A549 (cell line): ENCODE measurements around the gene ABCC3. TPM values are rescaled to one million over a fixed set of nuclear protein-coding genes. Genes with fewer than 3 reads are reported as not detected.

Experiments
- ATAC-seq, 2 experiments: fragments of 200-7000 bp in 1 of 2; fragments of >200 bp in 1 of 2; cut with Nextera tagmentation in 1 of 2; cut with Tn5 transposase in 1 of 2; 3 replicates each; pipeline versions ENCODE4 v1.8.0 to v1.9.1; 2018 to 2020; ENCODE audit warnings: mild to moderate bottlenecking in 1 of 2, moderate library complexity in 1 of 2
- CTCF ChIA-PET: fragments of 300-600 bp; sonication (Branson Sonifier 250); formaldehyde crosslinking; extraction: SDS; loops from one replicate; lab custom pipeline; 2021; ENCODE audit warnings: antibody characterized with exemption, inconsistent platforms; lab: Yijun Ruan, JAX
- POLR2A ChIA-PET: fragments of 350-600 bp; formaldehyde crosslinking; extraction: SDS; loops from one replicate; lab custom pipeline; 2021; ENCODE audit warnings: antibody characterized with exemption, inconsistent platforms; lab: Yijun Ruan, JAX
- DNase-seq, 2 experiments: peaks; one replicate each; pipeline versions ENCODE4 v3.0.0 to v3.0.0-alpha.2; 2011 to 2016; ENCODE audit warnings: low read depth in 1 of 2, low spot score in 1 of 2
- FAIRE-seq: peaks from 2 replicates; lab custom pipeline; 2011; peaks lifted over from hg19 to GRCh38; lab: Jason Lieb, UNC
- H3K27ac ChIP-seq, 2 experiments: fragments of >200 bp; sonication (Bioruptor Twin); formaldehyde crosslinking; 3 replicates each; pipeline ENCODE4 v1.5.1; 2016 to 2017
- H3K4me1 ChIP-seq: fragments of >200 bp; sonication (Bioruptor Twin); formaldehyde crosslinking; 3 replicates; pipeline ENCODE4 v1.6.1; 2016
- H3K4me2 ChIP-seq: fragments of >200 bp; sonication (Bioruptor Twin); formaldehyde crosslinking; 3 replicates; pipeline ENCODE4 v1.6.1; 2016
- H3K4me3 ChIP-seq: fragments of >200 bp; sonication (Bioruptor Twin); formaldehyde crosslinking; 3 replicates; pipeline ENCODE4 v1.5.1; 2016
- H3K9me3 ChIP-seq: fragments of >200 bp; sonication (Bioruptor Twin); formaldehyde crosslinking; 3 replicates; pipeline ENCODE4 v1.6.1; 2016
- BHLHE40 ChIP-seq: IDR thresholded peaks from 2 replicates; pipeline ENCODE4 v1.6.1; 2012; ENCODE audit warnings: low read depth, low read length, inconsistent platforms
- CBX8 ChIP-seq: fragments of 200-600 bp; sonication (generic); IDR thresholded peaks from 2 replicates; pipeline ENCODE4 v1.6.1; 2016
- CTCF ChIP-seq: fragments of >200 bp; sonication (Bioruptor Twin); formaldehyde crosslinking; IDR thresholded peaks from 3 replicates; pipeline ENCODE4 v1.5.1; 2016
- EHF ChIP-seq: fragments of 250-450 bp; sonication (Bioruptor Pico); IDR thresholded peaks from 2 replicates; pipeline ENCODE4 v1.5.0; 2020; ENCODE audit warnings: mild to moderate bottlenecking
- EP300 ChIP-seq, 2 experiments: fragments of >200 bp; sonication (Bioruptor Twin); formaldehyde crosslinking; IDR thresholded peaks; 2 replicates in 1 of 2; 3 replicates in 1 of 2; pipeline ENCODE4 v1.6.1; 2016 to 2017
- GATA3 ChIP-seq: IDR thresholded peaks from 2 replicates; pipeline ENCODE4 v1.6.1; 2012; ENCODE audit warnings: borderline replicate concordance
- HEYL ChIP-seq: fragments of 250-450 bp; sonication (Bioruptor Pico); IDR thresholded peaks from 2 replicates; pipeline ENCODE4 v1.8.0; 2021; ENCODE audit warnings: mild to moderate bottlenecking, moderate library complexity
- JUN ChIP-seq, 2 experiments: fragments of >200 bp; sonication (Bioruptor Twin); formaldehyde crosslinking; IDR thresholded peaks; 2 replicates in 1 of 2; 3 replicates in 1 of 2; pipeline ENCODE4 v1.6.1; 2016 to 2017
- KDM5A ChIP-seq: fragments of 200-600 bp; sonication (generic); IDR thresholded peaks from 2 replicates; pipeline ENCODE4 v1.6.1; 2016; ENCODE audit warnings: antibody characterized with exemption, mild to moderate bottlenecking
- MAX ChIP-seq: IDR thresholded peaks from 2 replicates; pipeline ENCODE4 v1.6.1; 2012
- MAZ ChIP-seq: fragments of 150-350 bp; IDR thresholded peaks from 2 replicates; pipeline ENCODE4 v1.6.1; 2014; ENCODE audit warnings: antibody characterized with exemption, low read depth, low read length, borderline replicate concordance
- POLR2A ChIP-seq: IDR thresholded peaks from 2 replicates; pipeline ENCODE4 v1.6.1; 2012; ENCODE audit warnings: mild to moderate bottlenecking, low read length
- RARB ChIP-seq: fragments of 250-450 bp; sonication (Bioruptor Pico); IDR thresholded peaks from 2 replicates; pipeline ENCODE4 v1.8.0; 2021; ENCODE audit warnings: mild to moderate bottlenecking, moderate library complexity
- RFX5 ChIP-seq: fragments of 450-650 bp; IDR thresholded peaks from 2 replicates; pipeline ENCODE4 v1.7.1; 2014; ENCODE audit warnings: antibody characterized with exemption, mild to moderate bottlenecking, moderate library complexity
- USF2 ChIP-seq: fragments of 450-650 bp; IDR thresholded peaks from 2 replicates; pipeline ENCODE4 v1.6.1; 2014; ENCODE audit warnings: antibody characterized with exemption
- ZFP36 ChIP-seq: fragments of 450-650 bp; IDR thresholded peaks from 2 replicates; pipeline ENCODE4 v1.6.1; 2014; ENCODE audit warnings: borderline replicate concordance; ENCODE audit not compliant: partially characterized antibody
- ZNF302 ChIP-seq: fragments of 250-450 bp; sonication (Bioruptor Pico); IDR thresholded peaks from 2 replicates; pipeline ENCODE4 v1.9.0; 2021; ENCODE audit warnings: inconsistent platforms, mild to moderate bottlenecking, moderate library complexity
- WGBS: methylation state at CpG from one replicate; pipeline ENCODE4 v1.1.6; 2017; ENCODE audit errors: missing lambda C conversion rate; 5-methylcytosine and 5-hydroxymethylcytosine counted together
- polyA plus RNA-seq, 4 experiments: library from polyadenylated mRNA; depleted of rRNA in 3 of 4; stranded (reverse); fragments of >200 nt; fragmentation: RNase III in 1 of 4; extraction: RNeasy Plus Mini Kit Qiagen cat#74134 plus additional on column Dnase treatment in 1 of 4; gene quantifications; 2 replicates in 3 of 4; 3 replicates in 1 of 4; pipeline ENCODE4 v1.2.3, GENCODE V29; 2011 to 2017
- TF ChIP-seq, protein P1 (sequence below): IDR thresholded peaks from 2 replicates; pipeline ENCODE4 v1.6.1; 2012; ENCODE audit warnings: low read depth, borderline replicate concordance

ABCC3 gene
- polyA plus RNA-seq, 2 of the 4 experiments (the other 2 are of a cell fraction): 248 to 342 TPM

DNA sequence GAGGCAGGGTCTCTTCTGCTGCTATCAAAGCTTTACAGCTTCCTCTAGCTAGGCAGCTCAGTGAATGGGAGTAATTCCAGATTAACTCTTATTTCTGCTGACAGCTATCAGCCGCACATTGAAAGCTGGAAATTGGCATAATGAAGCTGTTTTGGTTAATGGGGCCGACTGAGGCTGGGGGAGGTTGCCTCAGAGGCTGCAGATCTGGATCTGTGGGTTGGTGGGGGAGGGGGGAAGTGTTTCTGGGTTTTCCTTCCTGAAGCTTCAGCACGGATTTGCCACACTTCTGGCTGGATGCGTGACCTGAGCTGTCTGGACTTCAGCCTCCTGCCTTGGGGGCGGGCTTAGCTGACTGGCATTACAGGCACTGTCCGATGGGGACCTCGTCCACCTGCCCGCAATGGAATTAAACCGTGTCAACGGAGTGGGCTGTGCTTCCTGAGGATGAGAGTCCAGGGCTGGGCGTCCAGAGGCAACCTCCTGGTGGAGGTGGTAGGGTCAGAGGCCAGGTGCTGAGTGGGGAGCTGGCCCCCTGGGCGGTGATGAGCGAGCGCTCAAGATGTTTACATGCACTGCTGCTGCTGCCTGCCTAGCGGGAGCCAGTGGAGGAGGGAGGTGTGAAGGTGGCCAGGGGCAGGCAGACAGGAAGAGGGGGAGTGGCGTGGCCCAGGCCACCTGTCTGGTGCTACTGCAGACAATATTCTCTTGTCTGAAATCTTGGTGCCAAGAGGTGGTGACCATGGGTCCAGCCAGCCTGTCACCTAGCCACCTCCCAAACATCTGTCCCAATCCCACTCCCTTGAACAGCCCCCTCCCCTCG lies 6.7 kb upstream of the ABCC3 start:
- no peak for TF ChIP-seq MAZ
- TF ChIP-seq CBX8: no peak
- TF ChIP-seq USF2: no peak
- TF ChIP-seq EHF (CRISPR knock-in tag): no peak
- no peak for TF ChIP-seq JUN (IDR thresholded peaks at IDR 0.05)
- no peak for TF ChIP-seq CTCF
- TF ChIP-seq EP300 (IDR thresholded peaks at IDR 0.05): no peak
- TF ChIP-seq ZNF302 (CRISPR knock-in tag): no peak
- TF ChIP-seq RFX5: no peak
- TF ChIP-seq HEYL (CRISPR knock-in tag): no peak
- peak; percentile 84 for TF ChIP-seq MAX
- TF ChIP-seq KDM5A: no peak
- TF ChIP-seq, protein P1, sequence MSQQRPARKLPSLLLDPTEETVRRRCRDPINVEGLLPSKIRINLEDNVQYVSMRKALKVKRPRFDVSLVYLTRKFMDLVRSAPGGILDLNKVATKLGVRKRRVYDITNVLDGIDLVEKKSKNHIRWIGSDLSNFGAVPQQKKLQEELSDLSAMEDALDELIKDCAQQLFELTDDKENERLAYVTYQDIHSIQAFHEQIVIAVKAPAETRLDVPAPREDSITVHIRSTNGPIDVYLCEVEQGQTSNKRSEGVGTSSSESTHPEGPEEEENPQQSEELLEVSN: peak; percentile 65; the same call in 1 of the 2 replicates
- TF ChIP-seq BHLHE40: no peak
- peak; percentile 44 to 61; a peak in 5 of 6 replicates for ATAC-seq
- H3K4me1 ChIP-seq: peaks cover 69% of the 10 kb centered on the region
- ChIA-PET POLR2A (interaction anchor here (0.8 to 2.4 kb wide), 3 partner anchors 11 to 86 kb away, joined by 3 to 17 read pairs (median 4); no protein-coding TSS in a partner anchor), CTCF (interaction anchor here (0.7 to 48.0 kb wide), 22 partner anchors 10 to 225 kb away, joined by 3 to 2097 read pairs (median 5); partner anchors contain the start of genes ABCC3, ANKRD40, CACNA1G and SPATA20)
- peak overlapping the region; percentile 79 for H3K4me2 ChIP-seq
- H3K4me3 ChIP-seq: no peak overlapping the region
- H3K9me3 ChIP-seq: no peaks in the 10 kb centered on the region
- WGBS: 17% methylated on average over 17 of the region's 17 CpGs
- peak overlapping the region; percentile 99 to 100 for H3K27ac ChIP-seq
- DNase-seq: peak in 1 of 2 experiments; percentile 77
- FAIRE-seq: peak; percentile 18

- POLR2A ChIA-PET: interaction anchor here (2.0 kb wide), 1 partner anchor 9 kb away, joined by 11 read pairs; no protein-coding TSS in a partner anchor
- Histone ChIP-seq H3K4me2 (peak overlapping the region; percentile 56; the same call in 2 of the 3 replicates), H3K27ac (peak overlapping the region; percentile 99 to 100), H3K9me3 (no peaks in the 10 kb centered on the region), H3K4me3 (no peak overlapping the region), H3K4me1 (peaks cover 82% of the 10 kb centered on the region)
- DNase-seq: no peak
- FAIRE-seq: no peak
- no peak for TF ChIP-seq GATA3
- TF ChIP-seq POLR2A: no peak
- peak; percentile 71 for TF ChIP-seq ZFP36
- TF ChIP-seq RARB (CRISPR knock-in tag): no peak
- no peak for ATAC-seq
- CTCF ChIA-PET: interaction anchor here (0.6 to 48.0 kb wide), 30 partner anchors 9 to 322 kb away, joined by 3 to 2097 read pairs (median 6); partner anchors contain the start of genes ABCC3, ANKRD40, CACNA1G and SPATA20
- 84% methylated on average over 6 of the region's 6 CpGs for WGBS
These were observed 4.8 kb upstream of the ABCC3 start for GRCh38 chr17:50629902-50630301.
